Epidermal melanocyte (primary cell): ENCODE data around the gene TM9SF3.
A peak's percentile ranks its signal among the peaks of the same experiment; 100 is the strongest.
"Not testable (repeated sequence)": the region's sequence is repeated elsewhere in the genome, so short reads cannot be mapped to it uniquely, and the experiment has no call there.

Experiments
- DNase-seq: peaks from one replicate; pipeline ENCODE4 v3.0.0; 2011; ENCODE audit warnings: low spot score; ENCODE audit not compliant: insufficient read length

TM9SF3 gene

GRCh38 chr10:96570511-96570910 is 16.3 kb downstream of the TM9SF3 start:
- no peak for DNase-seq

- no peak for DNase-seq
These were observed 18.4 kb downstream of the TM9SF3 start for GRCh38 chr10:96568402-96568801.

GRCh38 chr10:96565774-96566173 is 21.0 kb downstream of the TM9SF3 start:
- no peak for DNase-seq

GRCh38 chr10:96560966-96561887 is 25.6 kb downstream of the TM9SF3 start:
- DNase-seq = no peak

- no peak for DNase-seq
These were observed 26.3 kb downstream of the TM9SF3 start for GRCh38 chr10:96560489-96560888.

GRCh38 chr10:96556003-96556402 is 30.8 kb downstream of the TM9SF3 start:
- no peak for DNase-seq

- no peak for DNase-seq
These were observed 31.5 kb downstream of the TM9SF3 start for GRCh38 chr10:96555330-96555729.

GRCh38 chr10:96548589-96548988 is 38.2 kb downstream of the TM9SF3 start:
- DNase-seq = no peak

- not testable (repeated sequence) for DNase-seq
These were observed 41.3 kb downstream of the TM9SF3 start for GRCh38 chr10:96545558-96545957.

- no peak for DNase-seq
These were observed 44.9 kb downstream of the TM9SF3 start for GRCh38 chr10:96541921-96542320.

- DNase-seq = no peak
These were observed 46.6 kb downstream of the TM9SF3 start for GRCh38 chr10:96540240-96540639.

- no peak for DNase-seq
These were observed 48.1 kb downstream of the TM9SF3 start for GRCh38 chr10:96538683-96539082.

GRCh38 chr10:96536129-96536528 is 50.7 kb downstream of the TM9SF3 start:
- no peak for DNase-seq

GRCh38 chr10:96532523-96532922 is 54.3 kb downstream of the TM9SF3 start:
- DNase-seq = no peak

- no peak for DNase-seq
These were observed 57.1 kb downstream of the TM9SF3 start for GRCh38 chr10:96529634-96530279.

- DNase-seq = no peak
These were observed 62.1 kb downstream of the TM9SF3 start for GRCh38 chr10:96524741-96525140.

- no peak for DNase-seq
These were observed 69.5 kb downstream of the TM9SF3 start for GRCh38 chr10:96517284-96517683.

- DNase-seq = no peak
These were observed 70.5 kb downstream of the TM9SF3 start for GRCh38 chr10:96516337-96516736.

GRCh38 chr10:96513698-96514561 is 72.9 kb downstream of the TM9SF3 start, which contains the start of gene TLL2:
TSS of gene TLL2 (minus strand) at chr10:96513926. CDS start at chr10:96513685, 241 bp downstream.
- peak; percentile 40 for DNase-seq

- no peak for DNase-seq
These were observed 73.5 kb downstream of the TM9SF3 start for GRCh38 chr10:96513305-96513697.

- DNase-seq = no peak
These were observed 74.1 kb downstream of the TM9SF3 start for GRCh38 chr10:96512524-96513304.
